LNCAP (cell line): Measurements from ENCODE around the gene COL25A1.

Experiments
- TF ChIP-seq, protein P1 (sequence below): fragments of 450-650 bp; IDR thresholded peaks from 2 replicates; pipeline ENCODE4 v1.5.1; 2017; ENCODE audit warnings: mild to moderate bottlenecking

The COL25A1 gene

DNA sequence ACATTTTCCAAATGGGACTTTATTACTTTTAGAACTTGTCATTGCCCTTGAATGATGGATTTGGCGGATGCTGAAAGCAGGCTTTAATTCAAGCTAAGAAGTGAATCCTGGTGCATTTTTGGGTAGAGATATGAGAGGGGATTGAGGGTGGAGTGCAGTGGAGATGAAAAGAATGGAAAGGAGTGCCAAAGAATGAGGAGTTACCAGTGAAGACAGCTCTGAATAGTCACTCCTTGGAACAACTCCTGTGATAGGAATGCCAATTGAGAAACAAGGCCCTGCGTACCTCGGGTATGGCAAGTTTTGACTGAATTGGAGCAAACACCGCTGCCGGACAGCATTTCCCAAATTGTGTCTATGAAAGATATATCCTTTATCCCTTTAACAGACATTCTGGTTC lies 503.2 kb downstream of the COL25A1 start:
- TF ChIP-seq, protein P1, sequence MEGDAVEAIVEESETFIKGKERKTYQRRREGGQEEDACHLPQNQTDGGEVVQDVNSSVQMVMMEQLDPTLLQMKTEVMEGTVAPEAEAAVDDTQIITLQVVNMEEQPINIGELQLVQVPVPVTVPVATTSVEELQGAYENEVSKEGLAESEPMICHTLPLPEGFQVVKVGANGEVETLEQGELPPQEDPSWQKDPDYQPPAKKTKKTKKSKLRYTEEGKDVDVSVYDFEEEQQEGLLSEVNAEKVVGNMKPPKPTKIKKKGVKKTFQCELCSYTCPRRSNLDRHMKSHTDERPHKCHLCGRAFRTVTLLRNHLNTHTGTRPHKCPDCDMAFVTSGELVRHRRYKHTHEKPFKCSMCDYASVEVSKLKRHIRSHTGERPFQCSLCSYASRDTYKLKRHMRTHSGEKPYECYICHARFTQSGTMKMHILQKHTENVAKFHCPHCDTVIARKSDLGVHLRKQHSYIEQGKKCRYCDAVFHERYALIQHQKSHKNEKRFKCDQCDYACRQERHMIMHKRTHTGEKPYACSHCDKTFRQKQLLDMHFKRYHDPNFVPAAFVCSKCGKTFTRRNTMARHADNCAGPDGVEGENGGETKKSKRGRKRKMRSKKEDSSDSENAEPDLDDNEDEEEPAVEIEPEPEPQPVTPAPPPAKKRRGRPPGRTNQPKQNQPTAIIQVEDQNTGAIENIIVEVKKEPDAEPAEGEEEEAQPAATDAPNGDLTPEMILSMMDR: no peak

DNA sequence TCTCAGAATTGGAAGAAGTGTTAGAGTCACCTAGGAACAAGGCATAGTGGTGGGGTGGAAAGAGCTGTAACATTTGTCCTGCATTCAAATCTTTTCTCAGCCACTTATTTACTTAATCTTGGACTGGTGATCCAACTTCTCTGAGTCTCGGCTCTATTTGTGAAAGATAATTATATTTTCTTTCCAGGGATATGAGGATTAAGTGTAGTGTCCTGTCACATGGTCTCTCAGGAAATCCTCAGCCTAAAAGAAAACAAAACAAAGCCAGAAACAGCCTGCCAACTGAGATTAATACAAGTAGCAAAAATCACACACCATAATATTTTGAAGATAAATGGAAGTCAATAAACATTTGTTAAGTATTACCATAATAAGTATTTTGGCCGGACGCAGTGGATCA lies 506.3 kb downstream of the COL25A1 start:
- TF ChIP-seq, protein P1: no peak

DNA sequence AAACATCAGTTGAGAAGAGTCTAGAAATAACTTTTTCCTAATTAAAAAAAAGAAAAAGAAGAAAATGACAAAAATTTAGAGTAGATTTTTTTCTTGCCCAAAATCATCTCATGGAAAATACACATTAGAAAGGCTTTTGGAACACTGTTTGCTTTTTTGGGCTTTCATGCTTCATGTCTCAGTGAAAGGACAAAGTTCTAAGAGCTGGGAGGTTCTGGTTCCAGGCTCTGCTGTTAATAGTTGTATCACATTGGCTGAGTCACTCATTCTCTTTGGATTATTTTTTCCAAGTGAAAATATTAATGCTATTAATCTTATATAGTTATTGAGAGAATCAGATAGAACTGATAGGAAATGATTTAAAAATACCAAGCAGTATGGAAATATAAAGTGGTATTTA lies 506.7 kb downstream of the COL25A1 start:
- TF ChIP-seq, protein P1: no peak

DNA sequence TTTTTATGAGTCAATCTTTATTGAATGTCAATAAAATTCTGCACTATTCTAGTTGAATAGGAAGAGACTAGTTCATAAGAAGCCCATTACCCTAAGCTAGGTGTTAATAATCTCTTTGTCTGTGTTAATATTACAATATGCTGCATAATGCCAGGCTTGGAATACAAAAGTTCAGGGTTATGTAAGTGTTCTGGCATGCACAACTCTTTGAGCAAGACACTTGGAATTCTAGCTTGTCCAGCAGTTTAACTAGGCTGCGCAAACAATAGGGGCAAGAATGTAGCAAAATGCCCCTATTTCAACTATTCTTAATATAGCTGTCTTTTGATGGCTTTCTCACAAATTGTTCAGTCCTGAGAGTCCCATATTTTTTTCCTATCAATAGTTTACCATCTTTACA lies 508.3 kb downstream of the COL25A1 start:
- TF ChIP-seq, protein P1: no peak

DNA sequence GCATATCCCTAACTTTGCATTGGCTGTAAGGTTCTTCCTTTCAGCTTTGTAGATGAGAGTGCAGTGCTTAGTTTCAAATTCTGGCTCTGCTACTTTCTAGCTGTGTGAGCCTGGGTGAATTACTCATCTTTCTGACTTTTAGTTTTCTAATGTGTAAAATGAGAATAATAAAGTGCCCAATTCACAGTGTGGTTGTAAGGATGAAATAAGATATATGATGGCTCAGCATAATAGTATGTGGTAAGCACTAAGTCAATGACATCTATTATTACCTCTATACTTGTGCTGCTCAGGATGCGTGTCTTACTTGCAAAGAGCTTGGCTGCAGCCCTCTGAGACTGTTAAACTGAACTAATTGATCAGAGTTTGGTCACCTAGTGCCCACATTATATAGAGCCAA lies 509.0 kb downstream of the COL25A1 start:
- TF ChIP-seq, protein P1: no peak

DNA sequence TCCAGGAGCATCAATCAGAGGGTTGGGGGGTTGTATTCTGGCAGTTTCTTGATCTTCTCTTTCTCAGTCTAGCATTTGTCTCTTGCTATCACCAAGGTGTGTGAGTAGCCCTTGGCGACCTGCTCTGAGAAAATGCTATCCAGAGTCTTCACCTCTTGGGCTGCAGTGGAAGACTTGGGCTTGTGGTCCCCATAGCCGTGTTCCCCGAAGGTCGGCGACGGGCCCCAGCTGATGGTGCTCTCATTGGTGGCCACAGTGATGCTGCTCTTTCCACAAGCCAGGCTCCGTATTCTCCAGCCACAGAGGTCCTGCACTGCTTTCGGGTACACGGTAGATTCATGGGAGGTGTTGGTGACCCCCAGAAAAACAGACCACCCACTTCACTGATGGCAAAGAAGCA lies 513.7 kb downstream of the COL25A1 start:
- TF ChIP-seq, protein P1: no peak

DNA sequence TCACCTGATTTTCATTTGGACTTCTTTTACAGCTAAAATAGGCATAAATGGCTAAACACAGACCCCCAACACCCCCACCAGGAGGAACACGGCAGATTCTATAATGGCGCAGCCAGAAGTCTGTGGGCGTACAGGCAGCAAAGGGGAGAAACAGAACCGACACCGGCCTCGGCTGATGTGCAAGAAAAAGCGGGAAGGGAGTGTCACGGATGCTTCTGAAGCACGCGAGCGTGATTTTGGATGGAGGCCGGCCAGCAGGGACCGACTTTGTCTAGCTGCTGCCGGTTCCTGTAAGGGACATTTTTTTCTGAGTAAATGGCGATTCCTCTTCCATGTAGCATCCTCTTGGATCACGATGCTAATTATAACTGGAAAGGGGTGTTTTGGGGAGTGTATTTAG lies 514.7 kb downstream of the COL25A1 start:
- TF ChIP-seq, protein P1: no peak

DNA sequence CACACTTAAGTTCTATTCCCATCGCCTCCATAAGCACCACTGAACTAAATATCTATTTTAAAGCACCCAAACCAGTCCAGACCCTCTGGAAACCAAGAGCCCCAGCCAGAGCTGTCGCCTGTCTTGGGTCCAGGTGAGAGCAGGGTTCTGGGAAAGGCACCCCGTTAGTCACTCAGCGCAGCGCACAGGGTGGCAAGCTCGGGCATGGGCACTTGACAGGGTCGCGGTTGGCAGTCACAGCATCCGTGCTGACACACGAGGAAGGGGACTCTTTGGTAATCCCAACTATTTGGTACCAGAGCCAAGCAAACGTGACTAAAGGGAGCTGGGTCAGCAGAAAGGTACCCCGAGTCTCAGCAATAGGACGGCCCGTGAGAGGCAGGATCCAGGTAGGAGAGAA lies 515.4 kb downstream of the COL25A1 start:
- TF ChIP-seq, protein P1: no peak
